Neural cell (in vitro differentiated cells): ENCODE data around the gene FYB1.

Source experiments
- CTCF ChIP-seq: fragments of 450-650 bp; IDR thresholded peaks from 2 replicates; pipeline ENCODE4 v1.5.1; 2014; ENCODE audit warnings: antibody characterized with exemption, mild to moderate bottlenecking, moderate library complexity; ENCODE audit not compliant: poor library complexity, severe bottlenecking
- TF ChIP-seq, protein P1 (sequence below): IDR thresholded peaks from 2 replicates; pipeline ENCODE4 v1.6.1; 2012; ENCODE audit warnings: borderline replicate concordance

GRCh38 chr5:39068099-39068498 lies 151.3 kb downstream of the FYB1 start:
- no peak for TF ChIP-seq CTCF
- TF ChIP-seq, protein P1, sequence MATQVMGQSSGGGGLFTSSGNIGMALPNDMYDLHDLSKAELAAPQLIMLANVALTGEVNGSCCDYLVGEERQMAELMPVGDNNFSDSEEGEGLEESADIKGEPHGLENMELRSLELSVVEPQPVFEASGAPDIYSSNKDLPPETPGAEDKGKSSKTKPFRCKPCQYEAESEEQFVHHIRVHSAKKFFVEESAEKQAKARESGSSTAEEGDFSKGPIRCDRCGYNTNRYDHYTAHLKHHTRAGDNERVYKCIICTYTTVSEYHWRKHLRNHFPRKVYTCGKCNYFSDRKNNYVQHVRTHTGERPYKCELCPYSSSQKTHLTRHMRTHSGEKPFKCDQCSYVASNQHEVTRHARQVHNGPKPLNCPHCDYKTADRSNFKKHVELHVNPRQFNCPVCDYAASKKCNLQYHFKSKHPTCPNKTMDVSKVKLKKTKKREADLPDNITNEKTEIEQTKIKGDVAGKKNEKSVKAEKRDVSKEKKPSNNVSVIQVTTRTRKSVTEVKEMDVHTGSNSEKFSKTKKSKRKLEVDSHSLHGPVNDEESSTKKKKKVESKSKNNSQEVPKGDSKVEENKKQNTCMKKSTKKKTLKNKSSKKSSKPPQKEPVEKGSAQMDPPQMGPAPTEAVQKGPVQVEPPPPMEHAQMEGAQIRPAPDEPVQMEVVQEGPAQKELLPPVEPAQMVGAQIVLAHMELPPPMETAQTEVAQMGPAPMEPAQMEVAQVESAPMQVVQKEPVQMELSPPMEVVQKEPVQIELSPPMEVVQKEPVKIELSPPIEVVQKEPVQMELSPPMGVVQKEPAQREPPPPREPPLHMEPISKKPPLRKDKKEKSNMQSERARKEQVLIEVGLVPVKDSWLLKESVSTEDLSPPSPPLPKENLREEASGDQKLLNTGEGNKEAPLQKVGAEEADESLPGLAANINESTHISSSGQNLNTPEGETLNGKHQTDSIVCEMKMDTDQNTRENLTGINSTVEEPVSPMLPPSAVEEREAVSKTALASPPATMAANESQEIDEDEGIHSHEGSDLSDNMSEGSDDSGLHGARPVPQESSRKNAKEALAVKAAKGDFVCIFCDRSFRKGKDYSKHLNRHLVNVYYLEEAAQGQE, result no peak
